NCI-H2107 treated with DMSO at 0.1 percent for 48 hours (cell line): Measurements from ENCODE around the gene SLC8A1.

Experiments
- DNase-seq: peaks from one replicate; lab custom pipeline; 2025; ENCODE audit not compliant: unreplicated experiment; lab: John Stamatoyannopoulos, UW

SLC8A1 gene

DNA sequence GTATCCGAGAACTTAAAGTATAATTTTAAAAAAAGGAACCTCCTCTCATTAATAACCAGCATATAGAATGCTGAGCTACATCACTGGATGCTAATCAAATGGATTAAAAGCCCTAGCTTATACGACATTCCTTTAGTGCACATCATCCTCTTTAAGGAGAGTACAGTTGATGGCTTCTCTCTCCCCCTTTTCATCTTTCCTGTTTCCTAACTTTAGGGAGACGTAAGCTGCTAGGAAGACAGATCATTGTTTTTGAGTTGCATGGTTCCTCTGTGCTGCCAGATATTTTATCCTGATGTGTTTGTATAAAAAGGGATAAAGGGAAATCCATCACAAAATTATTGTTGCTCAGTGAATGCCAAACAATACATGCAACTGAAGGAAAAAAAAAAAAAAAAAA, 94.2 kb downstream of the SLC8A1 start:
- no peak for DNase-seq

GRCh38 chr2:40355451-40355850, 96.4 kb downstream of the SLC8A1 start:
- no peak for DNase-seq

- no peak for DNase-seq
Measured at GRCh38 chr2:40353231-40353630, 98.7 kb downstream of the SLC8A1 start.

- no peak for DNase-seq
Measured at GRCh38 chr2:40352703-40353099, 99.2 kb downstream of the SLC8A1 start.

DNA sequence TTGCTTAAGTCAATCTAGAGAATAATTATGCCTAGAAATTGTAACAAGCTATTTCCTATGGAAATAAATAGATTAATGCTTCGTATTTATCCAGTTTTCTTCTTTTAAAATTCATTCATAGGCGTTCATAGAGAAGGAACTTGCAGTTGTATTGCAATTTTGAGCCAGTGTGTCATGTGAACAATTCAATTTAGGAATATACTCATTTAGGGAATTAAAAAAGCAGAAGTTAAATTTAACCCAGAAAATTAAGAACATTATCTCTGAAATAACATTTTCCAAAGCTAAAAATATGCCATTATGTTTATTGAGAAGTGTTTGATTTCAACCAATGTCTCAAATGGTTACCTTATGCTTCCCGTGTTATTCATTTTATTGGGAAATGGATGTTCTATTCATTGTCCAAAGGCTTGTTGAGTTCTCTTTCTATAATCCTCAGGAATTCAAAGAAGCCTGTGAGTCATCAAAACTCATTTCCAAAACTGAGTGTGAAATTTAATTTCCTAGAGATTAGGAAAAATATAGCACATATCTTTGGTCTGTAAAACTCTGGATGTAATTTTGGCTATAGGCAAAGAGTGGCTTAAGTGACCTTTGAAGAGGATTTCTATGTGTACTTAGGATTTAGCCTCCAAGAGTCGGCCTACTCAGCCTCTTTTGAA, 99.7 kb downstream of the SLC8A1 start:
- DNase-seq, result no peak

- no peak for DNase-seq
Measured at GRCh38 chr2:40348665-40349064, 103.2 kb downstream of the SLC8A1 start.

- DNase-seq, result no peak
Measured at GRCh38 chr2:40348038-40348437, 103.9 kb downstream of the SLC8A1 start.

GRCh38 chr2:40346535-40347354, 105.1 kb downstream of the SLC8A1 start:
- DNase-seq, result no peak

DNA sequence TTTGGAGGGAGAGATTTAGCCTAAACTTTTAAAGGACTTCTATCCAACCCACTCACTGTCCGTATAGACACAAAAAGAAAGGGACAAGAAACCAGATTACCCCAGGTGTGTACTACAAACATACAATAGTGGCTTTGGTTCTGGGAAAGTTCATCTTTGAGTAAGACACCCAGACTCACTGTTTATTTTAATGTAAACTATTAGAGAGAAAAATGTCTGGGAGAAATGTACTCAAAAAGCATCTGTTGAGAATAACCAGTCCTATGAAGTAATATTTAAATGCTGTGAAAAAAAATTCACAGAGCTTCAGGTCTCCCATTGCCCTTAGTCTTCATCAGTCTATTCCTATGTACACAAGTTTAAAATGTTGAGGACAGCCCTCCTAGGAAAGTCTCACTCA, 107.5 kb downstream of the SLC8A1 start:
- DNase-seq, result no peak

- DNase-seq, result no peak
Measured at GRCh38 chr2:40343902-40344301, 108.0 kb downstream of the SLC8A1 start.

GRCh38 chr2:40341198-40341597, 110.7 kb downstream of the SLC8A1 start:
- no peak for DNase-seq

DNA sequence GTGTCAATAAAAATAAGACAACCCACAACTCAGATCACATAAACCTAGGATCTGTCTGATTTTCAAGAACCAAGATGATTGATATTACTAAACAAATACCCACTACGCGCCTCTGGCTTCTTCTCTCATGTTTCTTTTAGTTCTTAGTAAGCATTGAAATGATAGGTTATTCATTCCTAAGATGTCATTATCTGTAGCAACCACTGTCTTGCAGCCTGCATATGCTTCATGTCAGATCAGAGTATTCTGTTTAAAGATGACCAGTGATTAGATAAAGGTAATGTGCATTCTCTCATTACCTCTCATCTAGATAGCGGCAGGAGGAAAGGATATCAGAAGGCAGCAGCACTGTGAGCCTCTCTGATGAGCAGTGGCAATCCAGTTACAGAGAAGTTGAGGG, 112.9 kb downstream of the SLC8A1 start:
- no peak for DNase-seq

DNA sequence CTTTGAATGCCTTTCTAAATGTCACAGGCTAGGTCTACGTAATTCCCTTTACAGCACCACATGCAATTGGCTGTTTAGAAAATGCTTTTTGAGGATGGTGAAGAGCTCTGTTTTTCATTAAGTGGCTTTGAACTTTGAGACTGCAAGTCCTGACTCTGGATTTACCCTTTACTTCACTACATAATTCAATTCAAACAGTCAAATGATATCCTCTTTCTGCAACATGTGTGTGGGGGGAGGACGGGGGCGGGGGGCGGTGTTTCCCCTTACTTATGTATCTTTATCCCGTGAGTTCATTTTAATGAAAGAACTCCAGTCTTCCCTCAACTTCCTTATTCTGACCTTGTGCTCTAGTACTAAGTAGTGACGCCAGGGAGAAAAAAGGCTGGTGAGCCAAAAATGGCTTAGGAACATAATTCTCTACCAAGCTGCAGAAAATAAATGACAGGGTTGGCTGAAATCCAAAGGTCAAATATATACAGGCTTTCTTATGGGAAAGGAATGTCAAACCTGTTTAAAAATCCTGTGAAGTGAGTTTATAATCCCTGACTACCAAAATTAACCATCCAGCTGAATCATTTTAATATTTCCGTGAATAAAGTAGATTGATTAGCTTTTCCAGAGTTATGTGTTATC, 119.6 kb downstream of the SLC8A1 start:
- no peak for DNase-seq

- DNase-seq, result no peak
Measured at GRCh38 chr2:40330096-40330495, 121.8 kb downstream of the SLC8A1 start.

DNA sequence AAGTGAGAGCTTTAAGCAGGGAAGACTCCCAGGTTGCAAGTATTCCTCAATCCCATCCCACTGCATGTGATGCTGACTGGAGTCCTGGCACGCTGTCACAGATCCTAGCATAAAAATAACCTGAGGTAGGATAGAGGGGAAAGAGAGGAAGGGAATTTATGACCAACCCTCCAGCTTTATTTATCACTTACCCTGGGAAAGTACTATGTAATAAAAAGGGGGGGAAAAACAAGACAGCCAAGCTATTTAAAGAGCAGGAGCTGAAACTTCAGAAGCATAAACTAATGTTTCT, 122.2 kb downstream of the SLC8A1 start:
- DNase-seq, result no peak

GRCh38 chr2:40325116-40325515, 126.8 kb downstream of the SLC8A1 start:
- DNase-seq, result no peak

DNA sequence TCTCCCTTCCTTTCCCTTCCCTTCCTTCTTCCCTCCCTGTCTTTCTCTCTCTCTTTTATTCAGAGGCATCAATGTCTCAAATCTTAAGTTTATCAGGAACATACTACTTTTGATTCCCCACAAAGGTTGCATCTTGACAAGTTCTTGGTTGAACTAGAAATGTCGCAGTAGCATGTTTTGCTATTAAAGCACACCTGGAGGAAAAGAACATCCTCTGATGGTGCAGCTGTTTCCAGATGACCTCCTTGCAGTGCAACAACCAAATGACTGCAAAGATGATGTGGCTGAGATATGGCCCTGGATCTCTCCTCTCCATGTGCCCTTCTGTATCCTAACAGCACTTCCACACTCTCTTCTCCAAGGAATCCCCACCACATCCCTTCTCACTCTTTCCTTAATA, 127.2 kb downstream of the SLC8A1 start:
- DNase-seq, result no peak

- DNase-seq, result no peak
Measured at GRCh38 chr2:40321822-40322221, 130.1 kb downstream of the SLC8A1 start.

DNA sequence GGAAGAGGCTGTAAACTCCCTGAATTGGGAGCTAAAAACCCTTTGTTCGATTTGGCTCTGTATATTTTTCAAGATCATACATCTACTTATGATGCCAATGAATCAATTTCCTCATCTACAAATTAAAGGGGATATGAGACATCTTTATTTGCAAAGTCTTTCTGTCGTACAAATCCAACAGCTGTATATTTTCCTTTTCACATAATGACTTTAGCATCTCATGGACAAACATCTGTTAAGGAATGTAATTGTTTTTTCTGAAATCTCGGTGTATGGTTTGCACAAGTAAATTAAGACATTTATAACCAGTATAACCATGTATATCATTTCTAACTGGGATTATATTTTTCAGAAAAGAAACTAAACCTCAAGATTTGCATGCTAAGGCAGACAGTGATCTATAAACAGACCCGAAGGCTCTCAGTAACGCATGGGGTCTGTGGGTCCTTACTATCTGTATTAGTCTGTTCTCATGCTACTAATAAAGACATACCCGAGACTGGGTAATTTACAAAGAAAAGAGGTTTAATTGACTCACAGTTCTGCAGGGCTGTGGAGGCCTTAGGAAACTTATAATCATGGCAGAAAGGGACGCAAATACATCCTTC, 130.8 kb downstream of the SLC8A1 start:
- DNase-seq, result no peak

DNA sequence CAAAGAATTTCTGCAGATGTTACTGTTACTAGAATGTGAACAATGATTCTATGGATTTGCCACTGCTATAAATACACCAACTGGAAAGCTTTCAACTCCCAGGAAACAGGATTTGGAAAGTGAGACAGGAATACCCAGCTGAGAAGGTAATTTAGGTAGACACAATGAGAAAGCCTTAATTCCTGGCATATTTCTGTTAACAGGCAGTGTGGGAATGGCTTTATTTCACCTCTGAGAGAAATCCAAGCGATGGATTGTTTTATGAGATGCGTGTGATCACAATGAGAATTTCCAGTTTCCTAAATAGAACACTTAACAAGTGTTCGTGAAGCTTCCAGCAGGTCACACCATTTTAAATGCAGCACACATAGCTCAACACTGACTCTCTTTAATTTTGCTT, 133.0 kb downstream of the SLC8A1 start:
- no peak for DNase-seq

- DNase-seq, result no peak
Measured at GRCh38 chr2:40317761-40318160, 134.1 kb downstream of the SLC8A1 start.

GRCh38 chr2:40317046-40317445, 134.8 kb downstream of the SLC8A1 start:
- no peak for DNase-seq
